ENCODE measurements around the gene SPO11. TPM values are rescaled to one million over a fixed set of nuclear protein-coding genes. Genes with fewer than 3 reads are reported as not detected.

Gene SPO11
- total and polyA plus RNA-seq, 9 of the 15 experiments (the other 6 are each of a cell fraction or from before 2014, with no cell fraction given): not detected

- TF ChIP-seq PTTG1 (tag; IDR thresholded peaks at IDR 0.05; ENCODE audit: low read depth) (no peak), FOXM1 (IDR thresholded peaks at IDR 0.05; ENCODE audit: low read depth) (no peak), FOXM1 (CRISPR knock-in tag; IDR thresholded peaks at IDR 0.05; ENCODE audit: low read depth) (no peak), HNRNPLL (IDR thresholded peaks at IDR 0.05; ENCODE audit: low read depth, low read length, poor library complexity, severe bottlenecking) (peak; percentile 84), SNIP1 (IDR thresholded peaks at IDR 0.05; ENCODE audit: low read depth) (no peak), ILF3 (IDR thresholded peaks at IDR 0.05; ENCODE audit: borderline replicate concordance) (no peak), ZNF316 (IDR thresholded peaks at IDR 0.05) (no peak), NBN (IDR thresholded peaks at IDR 0.05; ENCODE audit: low read depth) (no peak), CEBPB (tag; IDR thresholded peaks at IDR 0.05) (no peak), CREB3L1 (IDR thresholded peaks at IDR 0.05; ENCODE audit: borderline replicate concordance, low read depth) (peak; percentile 53; the same call in 1 of the 2 replicates), ZFX (CRISPR knock-in tag; IDR thresholded peaks at IDR 0.05) (no peak), POLR2G (IDR thresholded peaks at IDR 0.05; ENCODE audit: low read depth, low read length) (peak; percentile 46), SMC3 (conservative IDR thresholded peaks at IDR 0.05; ENCODE audit: insufficient read depth, low read depth, low read length) (no peak), NFE2L1 (tag; IDR thresholded peaks at IDR 0.05; ENCODE audit: borderline replicate concordance, low read depth) (no peak), CEBPG (CRISPR knock-in tag; IDR thresholded peaks at IDR 0.05) (no peak), CEBPG (tag; conservative IDR thresholded peaks at IDR 0.05 in 1 of 2, IDR thresholded peaks at IDR 0.05 in 1 of 2) (no peak), CTCF (IDR thresholded peaks at IDR 0.05 in 2 of 3, conservative IDR thresholded peaks at IDR 0.05 in 1 of 3; ENCODE audit: insufficient read depth in 2 of 3, low read depth in 1 of 3, low read length in 3 of 3) (peak; percentile 38 to 56 (median 51)), LCOR (CRISPR knock-in tag; IDR thresholded peaks at IDR 0.05) (no peak), ZFP30 (CRISPR knock-in tag; IDR thresholded peaks at IDR 0.05; ENCODE audit: borderline replicate concordance) (no peak), ZNF57 (CRISPR knock-in tag; IDR thresholded peaks at IDR 0.05) (no peak), CBX5 (IDR thresholded peaks at IDR 0.05; ENCODE audit: borderline replicate concordance, low read depth) (no peak), PHB2 (IDR thresholded peaks at IDR 0.05; ENCODE audit: low read depth) (no peak), GATAD2A (IDR thresholded peaks at IDR 0.05) (no peak), MCM2 (IDR thresholded peaks at IDR 0.05; ENCODE audit: low read depth) (no peak), HMGN3 (IDR thresholded peaks at IDR 0.05; ENCODE audit: borderline replicate concordance, extremely low read depth, insufficient read length, low read depth, low read length) (no peak), CBX3 (IDR thresholded peaks at IDR 0.05; ENCODE audit: borderline replicate concordance in 1 of 2, low read length in 2 of 2) (peak in 1 of 2 experiments; percentile 59; a peak in 1 of 3 replicates), SAFB (IDR thresholded peaks at IDR 0.05; ENCODE audit: borderline replicate concordance, low read depth, low read length) (0 out of 2 replicates have a peak, but pooled peaks have one; percentile 19), U2AF2 (optimal IDR thresholded peaks at IDR 0.05; ENCODE audit: low read depth, low read length) (no peak)
Measured at GRCh38 chr20:57329608-57330221, at the start of gene SPO11 (continued).
